Ishikawa (cell line): ENCODE measurements around the gene ANKRD44.

Experiments used
- CEBPB ChIP-seq: IDR thresholded peaks from 2 replicates; pipeline ENCODE4 v1.6.1; 2012
- CREB1 ChIP-seq: IDR thresholded peaks from 2 replicates; pipeline ENCODE4 v1.6.1; 2012; ENCODE audit warnings: low read depth
- EGR1 ChIP-seq: IDR thresholded peaks from 2 replicates; pipeline ENCODE4 v1.6.1; 2012
- EP300 ChIP-seq: IDR thresholded peaks from 2 replicates; pipeline ENCODE4 v1.6.1; 2012; ENCODE audit warnings: borderline replicate concordance
- FOXM1 ChIP-seq: IDR thresholded peaks from 2 replicates; pipeline ENCODE4 v1.6.1; 2012; ENCODE audit warnings: low read depth, borderline replicate concordance
- NFIC ChIP-seq: IDR thresholded peaks from 2 replicates; pipeline ENCODE4 v1.6.1; 2012
- RAD21 ChIP-seq: IDR thresholded peaks from 2 replicates; pipeline ENCODE4 v1.6.1; 2012; ENCODE audit warnings: low read depth
- TAF1 ChIP-seq: IDR thresholded peaks from 2 replicates; pipeline ENCODE4 v1.6.1; 2012; ENCODE audit warnings: low read depth, mild to moderate bottlenecking
- TCF12 ChIP-seq: IDR thresholded peaks from 2 replicates; pipeline ENCODE4 v1.6.1; 2012; ENCODE audit warnings: low read depth
- TEAD4 ChIP-seq: IDR thresholded peaks from 2 replicates; pipeline ENCODE4 v1.6.1; 2012
- YY1 ChIP-seq: IDR thresholded peaks from 2 replicates; pipeline ENCODE4 v1.6.1; 2012; ENCODE audit warnings: low read depth
- ZBTB7A ChIP-seq: IDR thresholded peaks from 2 replicates; pipeline ENCODE4 v1.6.1; 2012; ENCODE audit warnings: low read depth
- TF ChIP-seq, protein P1 (sequence below): IDR thresholded peaks from 2 replicates; pipeline ENCODE4 v1.6.1; 2012; ENCODE audit warnings: low read depth, mild to moderate bottlenecking
- TF ChIP-seq, protein P2 (sequence below): IDR thresholded peaks from 2 replicates; pipeline ENCODE4 v1.6.1; 2012
- TF ChIP-seq, protein P3 (sequence below): IDR thresholded peaks from 2 replicates; pipeline ENCODE4 v1.6.1; 2012

The ANKRD44 gene

DNA sequence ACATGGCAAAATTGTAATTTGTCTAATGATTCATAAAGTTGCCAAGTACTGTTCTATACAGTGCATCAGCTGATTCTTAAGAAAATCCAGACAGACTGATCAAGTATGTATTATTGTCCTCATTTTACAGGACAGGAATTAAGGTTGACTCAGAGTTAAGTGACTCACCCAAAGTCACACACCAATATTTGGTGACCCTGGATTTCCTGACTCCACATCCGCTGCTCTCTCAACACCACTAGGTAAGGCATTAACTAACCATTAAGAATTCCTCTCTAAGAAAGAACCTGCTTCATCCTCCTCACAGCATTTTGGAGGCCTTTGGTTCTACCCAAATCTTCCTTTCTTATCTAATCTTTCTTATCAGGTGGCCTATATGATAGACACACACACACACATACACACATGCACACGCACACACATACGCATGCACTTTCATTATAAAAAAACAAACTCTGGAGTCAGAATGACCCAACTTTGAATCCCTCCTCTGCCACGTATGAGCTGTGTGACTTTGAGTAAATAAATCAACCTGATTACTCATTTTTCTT is 150.8 kb downstream of the ANKRD44 start:
- TF ChIP-seq TAF1 (no peak), RAD21 (no peak), CREB1 (no peak), NFIC (no peak), ZBTB7A (no peak), EGR1 (no peak), TEAD4 (no peak), YY1 (no peak), TCF12 (no peak), EP300 (no peak), CEBPB (no peak)
- TF ChIP-seq, protein P1, sequence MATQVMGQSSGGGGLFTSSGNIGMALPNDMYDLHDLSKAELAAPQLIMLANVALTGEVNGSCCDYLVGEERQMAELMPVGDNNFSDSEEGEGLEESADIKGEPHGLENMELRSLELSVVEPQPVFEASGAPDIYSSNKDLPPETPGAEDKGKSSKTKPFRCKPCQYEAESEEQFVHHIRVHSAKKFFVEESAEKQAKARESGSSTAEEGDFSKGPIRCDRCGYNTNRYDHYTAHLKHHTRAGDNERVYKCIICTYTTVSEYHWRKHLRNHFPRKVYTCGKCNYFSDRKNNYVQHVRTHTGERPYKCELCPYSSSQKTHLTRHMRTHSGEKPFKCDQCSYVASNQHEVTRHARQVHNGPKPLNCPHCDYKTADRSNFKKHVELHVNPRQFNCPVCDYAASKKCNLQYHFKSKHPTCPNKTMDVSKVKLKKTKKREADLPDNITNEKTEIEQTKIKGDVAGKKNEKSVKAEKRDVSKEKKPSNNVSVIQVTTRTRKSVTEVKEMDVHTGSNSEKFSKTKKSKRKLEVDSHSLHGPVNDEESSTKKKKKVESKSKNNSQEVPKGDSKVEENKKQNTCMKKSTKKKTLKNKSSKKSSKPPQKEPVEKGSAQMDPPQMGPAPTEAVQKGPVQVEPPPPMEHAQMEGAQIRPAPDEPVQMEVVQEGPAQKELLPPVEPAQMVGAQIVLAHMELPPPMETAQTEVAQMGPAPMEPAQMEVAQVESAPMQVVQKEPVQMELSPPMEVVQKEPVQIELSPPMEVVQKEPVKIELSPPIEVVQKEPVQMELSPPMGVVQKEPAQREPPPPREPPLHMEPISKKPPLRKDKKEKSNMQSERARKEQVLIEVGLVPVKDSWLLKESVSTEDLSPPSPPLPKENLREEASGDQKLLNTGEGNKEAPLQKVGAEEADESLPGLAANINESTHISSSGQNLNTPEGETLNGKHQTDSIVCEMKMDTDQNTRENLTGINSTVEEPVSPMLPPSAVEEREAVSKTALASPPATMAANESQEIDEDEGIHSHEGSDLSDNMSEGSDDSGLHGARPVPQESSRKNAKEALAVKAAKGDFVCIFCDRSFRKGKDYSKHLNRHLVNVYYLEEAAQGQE: no peak
- TF ChIP-seq, protein P2, sequence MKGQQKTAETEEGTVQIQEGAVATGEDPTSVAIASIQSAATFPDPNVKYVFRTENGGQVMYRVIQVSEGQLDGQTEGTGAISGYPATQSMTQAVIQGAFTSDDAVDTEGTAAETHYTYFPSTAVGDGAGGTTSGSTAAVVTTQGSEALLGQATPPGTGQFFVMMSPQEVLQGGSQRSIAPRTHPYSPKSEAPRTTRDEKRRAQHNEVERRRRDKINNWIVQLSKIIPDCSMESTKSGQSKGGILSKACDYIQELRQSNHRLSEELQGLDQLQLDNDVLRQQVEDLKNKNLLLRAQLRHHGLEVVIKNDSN: no peak

GRCh38 chr2:197158591-197159550 is 151.7 kb downstream of the ANKRD44 start:
- TF ChIP-seq YY1: no peak
- no peak for TF ChIP-seq ZBTB7A
- TF ChIP-seq NFIC: no peak
- TF ChIP-seq EP300: no peak
- no peak for TF ChIP-seq EGR1
- TF ChIP-seq TEAD4: no peak
- no peak for TF ChIP-seq RAD21
- TF ChIP-seq FOXM1: no peak
- TF ChIP-seq, protein P1: no peak
- no peak for TF ChIP-seq CEBPB
- TF ChIP-seq CREB1: no peak
- TF ChIP-seq, protein P3, sequence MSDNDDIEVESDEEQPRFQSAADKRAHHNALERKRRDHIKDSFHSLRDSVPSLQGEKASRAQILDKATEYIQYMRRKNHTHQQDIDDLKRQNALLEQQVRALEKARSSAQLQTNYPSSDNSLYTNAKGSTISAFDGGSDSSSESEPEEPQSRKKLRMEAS: no peak
- no peak for TF ChIP-seq TCF12
- no peak for TF ChIP-seq TAF1
- TF ChIP-seq, protein P2: no peak

DNA sequence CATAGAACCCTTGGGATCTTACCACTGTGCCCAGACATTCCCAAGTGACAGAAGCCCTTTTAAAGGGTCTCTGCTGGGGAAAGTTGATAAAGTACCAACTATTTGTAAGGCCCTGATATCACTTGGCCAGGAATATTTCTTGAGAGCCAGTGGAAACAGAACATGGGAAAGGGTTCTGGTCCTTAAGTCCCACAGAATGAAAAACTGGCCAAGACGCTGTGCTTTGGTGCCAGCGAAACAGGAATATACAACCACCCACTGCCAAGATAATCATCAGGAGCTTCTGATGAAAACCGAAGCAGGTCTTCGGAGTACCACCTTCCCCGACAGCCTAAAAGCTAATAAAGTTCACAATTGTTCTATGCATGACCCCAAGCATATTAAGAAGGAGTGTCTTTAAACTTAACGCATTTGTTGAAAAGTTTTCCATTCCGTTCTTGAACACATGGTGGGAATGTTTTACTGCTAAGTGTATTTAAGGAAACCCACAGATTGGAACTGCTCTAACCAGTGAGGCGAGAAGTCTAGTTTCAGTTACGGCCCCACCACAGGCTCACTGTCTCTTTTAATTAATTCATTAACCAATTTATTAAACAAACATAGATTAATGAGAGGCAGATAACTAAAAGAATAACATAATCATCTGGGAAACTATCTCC is 152.6 kb downstream of the ANKRD44 start:
- TF ChIP-seq CREB1 (no peak), EP300 (no peak), TEAD4 (no peak), TAF1 (no peak), CEBPB (no peak), FOXM1 (no peak), NFIC (no peak), RAD21 (no peak), TCF12 (no peak)
- TF ChIP-seq, protein P1: no peak
- TF ChIP-seq, protein P2: no peak
- TF ChIP-seq, protein P3: no peak
